Astrocyte of the cerebellum (primary cell): ENCODE results near the gene PCDH9.
A peak's percentile ranks its signal among the peaks of the same experiment; 100 is the strongest.

Experiments used
- DNase-seq: peaks from one replicate; pipeline ENCODE4 v3.0.0-alpha.2; 2011; ENCODE audit warnings: low read depth
- H3K4me3 ChIP-seq: 2 replicates; pipeline ENCODE4 v1.5.1; 2011; ENCODE audit warnings: mild to moderate bottlenecking, low read depth, low read length, moderate library complexity
- in situ Hi-C: cut with HindIII; loops from 2 replicates; pipeline ENCODE4 v1.10.0; 2017; ENCODE audit warnings: low sequenced_read_pairs
- TF ChIP-seq, protein P1 (sequence below): IDR thresholded peaks from 2 replicates; pipeline ENCODE4 v1.5.1; 2012; ENCODE audit warnings: low read length, low read depth, moderate library complexity, mild to moderate bottlenecking; ENCODE audit errors: missing control alignments

PCDH9 gene

DNA sequence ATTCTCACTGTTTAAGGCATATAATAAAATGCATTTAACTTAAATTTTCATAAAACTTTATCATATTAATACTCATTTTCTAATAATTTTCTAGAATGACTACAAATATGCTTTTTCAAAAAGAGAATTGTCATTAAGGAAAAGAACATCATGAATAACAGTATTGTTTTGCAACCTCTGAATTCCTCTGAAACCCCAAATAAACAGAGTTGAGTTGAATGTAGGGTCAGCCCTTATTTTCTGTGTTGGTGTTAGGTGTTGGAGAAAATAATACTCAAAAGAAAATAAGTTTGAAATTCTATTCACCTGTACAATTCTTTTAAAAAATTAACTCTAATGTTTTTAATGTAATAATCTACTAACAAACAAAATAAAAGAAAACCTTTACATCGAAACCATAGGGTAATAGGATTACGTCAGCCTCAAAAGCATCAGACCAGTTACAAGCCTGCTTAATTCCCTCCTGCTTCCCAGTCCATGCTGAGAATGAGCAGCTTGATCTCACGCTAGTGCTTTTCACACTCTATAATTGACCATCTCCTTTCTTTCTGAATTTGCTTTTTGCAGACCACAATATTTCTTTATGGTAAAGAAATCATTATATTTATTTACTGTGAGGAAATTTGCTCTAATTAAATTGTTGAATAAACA is 160.9 kb downstream of the PCDH9 start:
- TF ChIP-seq, protein P1, sequence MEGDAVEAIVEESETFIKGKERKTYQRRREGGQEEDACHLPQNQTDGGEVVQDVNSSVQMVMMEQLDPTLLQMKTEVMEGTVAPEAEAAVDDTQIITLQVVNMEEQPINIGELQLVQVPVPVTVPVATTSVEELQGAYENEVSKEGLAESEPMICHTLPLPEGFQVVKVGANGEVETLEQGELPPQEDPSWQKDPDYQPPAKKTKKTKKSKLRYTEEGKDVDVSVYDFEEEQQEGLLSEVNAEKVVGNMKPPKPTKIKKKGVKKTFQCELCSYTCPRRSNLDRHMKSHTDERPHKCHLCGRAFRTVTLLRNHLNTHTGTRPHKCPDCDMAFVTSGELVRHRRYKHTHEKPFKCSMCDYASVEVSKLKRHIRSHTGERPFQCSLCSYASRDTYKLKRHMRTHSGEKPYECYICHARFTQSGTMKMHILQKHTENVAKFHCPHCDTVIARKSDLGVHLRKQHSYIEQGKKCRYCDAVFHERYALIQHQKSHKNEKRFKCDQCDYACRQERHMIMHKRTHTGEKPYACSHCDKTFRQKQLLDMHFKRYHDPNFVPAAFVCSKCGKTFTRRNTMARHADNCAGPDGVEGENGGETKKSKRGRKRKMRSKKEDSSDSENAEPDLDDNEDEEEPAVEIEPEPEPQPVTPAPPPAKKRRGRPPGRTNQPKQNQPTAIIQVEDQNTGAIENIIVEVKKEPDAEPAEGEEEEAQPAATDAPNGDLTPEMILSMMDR, result no peak
- no peak for DNase-seq
- in situ Hi-C loops, result no loop called here
- no peak overlapping the region for H3K4me3 ChIP-seq

DNA sequence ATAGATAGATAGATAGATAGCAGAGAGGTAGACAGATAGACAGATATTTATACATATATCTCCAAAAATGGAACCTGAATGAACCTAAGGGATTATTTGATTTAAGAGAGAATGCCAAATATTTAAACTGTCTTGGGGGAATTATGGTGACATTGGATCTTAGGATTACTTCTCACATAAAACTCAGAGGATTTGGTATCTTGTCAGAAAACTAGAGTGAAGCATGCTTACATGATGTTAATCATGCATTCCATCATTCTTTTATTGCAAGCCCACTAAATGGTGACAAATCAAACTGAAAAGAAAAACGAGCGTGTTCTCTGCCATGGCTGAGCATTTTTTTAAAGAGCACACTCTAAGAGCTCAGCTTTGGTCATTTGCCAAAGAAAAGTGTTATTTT is 165.2 kb downstream of the PCDH9 start:
- no peak for DNase-seq
- in situ Hi-C loops, result no loop called here
- no peak overlapping the region for H3K4me3 ChIP-seq
- TF ChIP-seq, protein P1, result no peak

DNA sequence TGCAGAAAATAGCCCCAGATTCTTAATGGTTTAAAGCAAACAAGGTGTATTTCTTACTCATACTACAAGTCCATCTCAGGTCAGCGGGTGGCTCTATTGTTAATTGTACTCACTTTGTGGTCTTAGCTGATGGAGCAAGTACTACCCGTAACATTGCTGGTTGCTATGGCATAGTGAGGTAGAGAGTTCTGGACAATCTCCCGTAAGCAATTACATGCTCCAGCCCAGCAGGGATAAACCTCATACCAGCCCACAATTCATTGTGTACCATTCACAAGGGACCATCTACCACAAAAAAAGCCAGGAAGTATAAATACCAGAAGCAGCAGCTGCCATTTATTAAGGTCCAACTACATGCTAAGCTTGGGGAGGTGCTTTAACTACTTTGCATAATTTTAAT is 167.1 kb downstream of the PCDH9 start:
- peak; percentile 99 for DNase-seq
- H3K4me3 ChIP-seq, result no peak overlapping the region
- TF ChIP-seq, protein P1, result no peak
- in situ Hi-C loops, result no loop called here

DNA sequence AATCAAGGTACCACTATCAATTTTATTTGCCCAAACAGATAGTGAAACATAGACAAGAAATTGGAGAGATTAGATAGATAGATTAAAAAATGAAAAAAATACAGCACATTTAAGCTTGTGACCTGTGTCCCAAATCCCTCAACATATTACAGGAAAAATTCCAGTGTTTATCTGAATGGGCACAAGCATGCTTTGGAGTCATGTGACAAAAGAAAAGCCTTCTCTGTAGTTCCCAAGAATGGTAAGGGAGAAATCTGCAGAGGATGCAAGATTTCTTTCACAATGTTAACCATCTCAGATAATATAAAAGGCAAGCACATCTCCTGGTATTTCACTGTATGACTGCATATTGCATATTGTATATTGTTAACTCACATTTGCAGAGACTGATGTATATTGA is 168.0 kb downstream of the PCDH9 start:
- no peak for DNase-seq
- in situ Hi-C loops, result no loop called here
- TF ChIP-seq, protein P1, result no peak
- H3K4me3 ChIP-seq, result no peak overlapping the region

DNA sequence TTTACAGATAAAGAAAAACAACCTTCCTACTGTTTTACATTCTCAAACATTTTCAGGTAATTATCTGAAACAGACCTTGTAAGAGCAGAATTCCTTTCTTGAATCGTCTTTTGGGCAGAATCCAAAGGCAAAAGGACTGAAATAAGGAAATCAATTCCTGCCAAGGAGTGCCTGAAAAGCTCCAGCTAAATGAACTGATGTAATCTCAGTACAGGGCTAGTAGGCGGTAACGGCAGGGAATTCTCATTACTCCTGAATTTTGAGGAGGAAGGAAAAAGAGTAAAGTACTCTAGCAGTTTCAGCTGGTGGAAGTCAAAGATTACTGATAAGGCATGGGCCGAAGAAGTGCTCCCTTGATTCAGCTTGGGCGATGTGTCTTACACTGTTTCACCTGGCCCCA is 168.4 kb downstream of the PCDH9 start:
- TF ChIP-seq, protein P1, result no peak
- DNase-seq, result no peak
- in situ Hi-C loops, result no loop called here

DNA sequence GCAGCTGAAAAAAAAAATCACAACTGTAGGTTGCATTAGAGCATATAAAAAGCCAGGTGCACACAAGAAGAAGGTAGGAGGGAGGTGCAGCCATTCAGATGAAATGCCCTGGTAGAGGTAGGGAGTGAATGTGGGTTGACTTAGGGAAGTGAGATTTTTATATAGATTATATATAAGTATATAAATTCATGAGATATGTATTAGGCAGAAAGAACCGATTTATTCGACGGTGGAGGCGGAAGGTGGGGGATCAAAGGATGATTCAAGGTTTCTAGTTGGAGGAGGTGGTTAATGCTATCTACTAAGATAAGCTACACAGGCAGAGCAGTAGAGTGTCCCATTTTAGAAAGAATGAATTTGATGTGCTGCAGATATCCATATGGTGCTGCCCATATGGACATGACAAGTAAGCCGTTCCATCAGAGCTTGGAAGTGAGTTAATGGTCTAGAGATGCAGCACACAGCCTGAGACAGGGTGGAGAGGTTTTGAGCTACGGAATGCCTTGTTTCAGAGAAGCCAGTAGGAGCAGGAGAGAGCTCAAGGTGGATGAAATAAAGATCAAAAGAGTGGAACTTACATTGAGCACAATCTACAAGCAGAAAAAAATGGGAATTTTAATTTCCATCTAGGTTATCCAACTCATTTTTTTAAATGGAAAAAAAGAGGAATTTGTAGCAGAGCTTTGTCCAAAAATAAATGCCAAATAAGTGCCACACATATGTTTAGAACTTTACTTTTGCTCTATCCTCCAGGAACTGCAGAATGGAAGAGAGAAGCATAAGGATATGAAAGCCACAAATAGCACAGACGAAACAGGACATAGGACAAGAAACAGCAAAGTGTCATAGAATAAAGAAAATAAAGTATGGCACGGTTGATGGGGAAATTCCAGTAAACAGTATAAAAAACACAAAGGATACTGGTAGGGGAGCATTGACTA is 177.3 kb downstream of the PCDH9 start:
- DNase-seq, result no peak
- in situ Hi-C loops, result no loop called here
- no peak overlapping the region for H3K4me3 ChIP-seq
- TF ChIP-seq, protein P1, result no peak

More for the DNA sequence above, 168.4 kb downstream of the PCDH9 start:
- no peak overlapping the region for H3K4me3 ChIP-seq
